Measurements from ENCODE around the gene PLG. TPM values are rescaled to one million over a fixed set of nuclear protein-coding genes. Genes with fewer than 3 reads are reported as not detected.
"Not testable (repeated sequence)": the region's sequence is repeated elsewhere in the genome, so short reads cannot be mapped to it uniquely, and the experiment has no call there.

PLG gene
- total RNA-seq, 1 donor from 2014 or later, result 0.16 TPM

- no peak for DNase-seq (ENCODE audit: low spot score in 2 of 2, unreplicated experiment in 2 of 2)
- Mint-ChIP-seq H3K9me3 (peaks cover 8% of the 10 kb centered on the region), H3K27me3 (ENCODE audit: low read depth) (peaks cover 8% of the 10 kb centered on the region), H3K27ac (no peak overlapping the region), H3K36me3 (no peaks in the 10 kb centered on the region), H3K4me1 (no peaks in the 10 kb centered on the region), H3K4me3 (no peak overlapping the region)
- no peak for TF ChIP-seq CTCF (IDR thresholded peaks at IDR 0.05; ENCODE audit: unreplicated experiment)
Measured at GRCh38 chr6:160667639-160668481, 34.2 kb upstream of the PLG start.

GRCh38 chr6:160668589-160668988 is 33.5 kb upstream of the PLG start:
- no peak overlapping the region for H3K4me3 Mint-ChIP-seq
- no peaks in the 10 kb centered on the region for H3K36me3 Mint-ChIP-seq
- peaks cover 16% of the 10 kb centered on the region for H3K9me3 Mint-ChIP-seq
- DNase-seq (ENCODE audit: low spot score in 2 of 2, unreplicated experiment in 2 of 2), result no peak
- no peak overlapping the region for H3K27ac Mint-ChIP-seq
- no peaks in the 10 kb centered on the region for H3K4me1 Mint-ChIP-seq
- peaks cover 9% of the 10 kb centered on the region for H3K27me3 Mint-ChIP-seq (ENCODE audit: low read depth)
- TF ChIP-seq CTCF (IDR thresholded peaks at IDR 0.05; ENCODE audit: unreplicated experiment), result no peak

- H3K27me3 Mint-ChIP-seq (ENCODE audit: low read depth), result peaks cover 46% of the 10 kb centered on the region
Measured at GRCh38 chr6:160676418-160676817, 25.6 kb upstream of the PLG start.

GRCh38 chr6:160678230-160678629 is 23.8 kb upstream of the PLG start:
- peaks cover 6% of the 10 kb centered on the region for H3K9me3 Mint-ChIP-seq
- no peak overlapping the region for H3K4me3 Mint-ChIP-seq
- H3K36me3 Mint-ChIP-seq, result no peaks in the 10 kb centered on the region
- no peak for TF ChIP-seq CTCF (IDR thresholded peaks at IDR 0.05; ENCODE audit: unreplicated experiment)
- peaks cover 45% of the 10 kb centered on the region for H3K27me3 Mint-ChIP-seq (ENCODE audit: low read depth)
- no peak for DNase-seq (ENCODE audit: low spot score in 2 of 2, unreplicated experiment in 2 of 2)
- no peak overlapping the region for H3K27ac Mint-ChIP-seq
- no peaks in the 10 kb centered on the region for H3K4me1 Mint-ChIP-seq

More at GRCh38 chr6:160676418-160676817, 25.6 kb upstream of the PLG start:
- H3K4me3 Mint-ChIP-seq; DNase-seq (ENCODE audit: low spot score in 2 of 2, unreplicated experiment in 2 of 2); H3K36me3 Mint-ChIP-seq; H3K27ac Mint-ChIP-seq; H3K4me1 Mint-ChIP-seq: not testable (repeated sequence)
- peaks cover 18% of the 10 kb centered on the region for H3K9me3 Mint-ChIP-seq

GRCh38 chr6:160678744-160679401 is 23.2 kb upstream of the PLG start:
- Mint-ChIP-seq H3K4me3 (peak overlapping the region; percentile 51), H3K27ac (no peak overlapping the region), H3K9me3 (no peaks in the 10 kb centered on the region), H3K36me3 (no peaks in the 10 kb centered on the region), H3K4me1 (no peaks in the 10 kb centered on the region), H3K27me3 (ENCODE audit: low read depth) (peaks cover 43% of the 10 kb centered on the region)
- DNase-seq (ENCODE audit: low spot score in 2 of 2, unreplicated experiment in 2 of 2), result no peak
- TF ChIP-seq CTCF (IDR thresholded peaks at IDR 0.05; ENCODE audit: unreplicated experiment), result no peak

GRCh38 chr6:160679402-160679769 is 22.7 kb upstream of the PLG start:
- peak in 1 of 2 experiments; percentile 46 for DNase-seq (ENCODE audit: low spot score in 2 of 2, unreplicated experiment in 2 of 2)
- Mint-ChIP-seq H3K4me1 (no peaks in the 10 kb centered on the region), H3K27me3 (ENCODE audit: low read depth) (peaks cover 43% of the 10 kb centered on the region), H3K9me3 (no peaks in the 10 kb centered on the region), H3K4me3 (peak overlapping the region; percentile 51), H3K36me3 (no peaks in the 10 kb centered on the region), H3K27ac (no peak overlapping the region)
- peak; percentile 36 for TF ChIP-seq CTCF (IDR thresholded peaks at IDR 0.05; ENCODE audit: unreplicated experiment)

GRCh38 chr6:160685101-160685761 is 16.8 kb upstream of the PLG start:
- H3K36me3 Mint-ChIP-seq; H3K27me3 Mint-ChIP-seq (ENCODE audit: low read depth); DNase-seq (ENCODE audit: low spot score in 2 of 2, unreplicated experiment in 2 of 2); H3K27ac Mint-ChIP-seq; H3K4me3 Mint-ChIP-seq; H3K4me1 Mint-ChIP-seq: not testable (repeated sequence)
- H3K9me3 Mint-ChIP-seq, result peaks cover 17% of the 10 kb centered on the region
